ENCODE measurements around the gene RPL13. TPM values are rescaled to one million over a fixed set of nuclear protein-coding genes. Genes with fewer than 3 reads are reported as not detected.

Gene RPL13
- total and polyA plus RNA-seq, 2 of the 13 experiments (the other 11 are each of a cell fraction or from before 2014, with no cell fraction given): 2,988 to 4,411 TPM

DNA sequence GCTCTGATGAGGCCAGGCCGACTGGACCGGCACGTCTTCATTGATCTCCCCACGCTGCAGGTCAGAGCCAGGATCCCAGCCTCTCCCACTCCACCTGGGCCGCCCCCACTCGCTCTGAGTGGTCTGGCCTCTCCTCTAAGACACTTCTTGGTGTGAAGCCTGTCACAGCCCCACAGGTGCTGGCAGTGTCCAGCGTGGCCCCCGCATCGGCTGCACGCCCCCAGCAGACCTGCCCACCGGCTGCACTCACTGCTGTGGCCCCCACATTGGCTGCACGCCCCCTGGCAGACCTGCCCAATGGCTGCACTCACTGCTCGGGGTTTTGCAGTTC is 15.8 kb upstream of the RPL13 start (continued):
- TF ChIP-seq ZFP41 (CRISPR knock-in tag; IDR thresholded peaks at IDR 0.05; ENCODE audit: borderline replicate concordance) (peak; percentile 76; the same call in 1 of the 2 replicates), FOXJ3 (CRISPR knock-in tag; IDR thresholded peaks at IDR 0.05; ENCODE audit: borderline replicate concordance) (no peak), KLF16 (CRISPR knock-in tag; IDR thresholded peaks at IDR 0.05) (0 out of 4 replicates have a peak, but pooled peaks of 1 of the 2 experiments have one; percentile 40), RCOR2 (CRISPR knock-in tag; IDR thresholded peaks at IDR 0.05) (no peak), SRSF1 (optimal IDR thresholded peaks at IDR 0.05; ENCODE audit: low read depth, low read length) (peak; percentile 40), MIER2 (CRISPR knock-in tag; IDR thresholded peaks at IDR 0.05) (no peak), ZNF274 (CRISPR knock-in tag; IDR thresholded peaks at IDR 0.05) (peak; percentile 47; the same call in 1 of the 2 replicates), EED (CRISPR knock-in tag; IDR thresholded peaks at IDR 0.05) (0 out of 2 replicates have a peak, but pooled peaks have one; percentile 16), GZF1 (CRISPR knock-in tag; IDR thresholded peaks at IDR 0.05) (no peak), SSRP1 (CRISPR knock-in tag; IDR thresholded peaks at IDR 0.05) (no peak), ZKSCAN5 (CRISPR knock-in tag; IDR thresholded peaks at IDR 0.05) (0 out of 2 replicates have a peak, but pooled peaks have one; percentile 2), HDAC1 (CRISPR knock-in tag; IDR thresholded peaks at IDR 0.05) (no peak), HOXA9 (CRISPR knock-in tag; IDR thresholded peaks at IDR 0.05; ENCODE audit: borderline replicate concordance) (no peak), RFX1 (IDR thresholded peaks at IDR 0.05) (no peak), ZNF225 (CRISPR knock-in tag; IDR thresholded peaks at IDR 0.05) (peak; percentile 71; the same call in 1 of the 2 replicates)
- TF ChIP-seq, protein P1, sequence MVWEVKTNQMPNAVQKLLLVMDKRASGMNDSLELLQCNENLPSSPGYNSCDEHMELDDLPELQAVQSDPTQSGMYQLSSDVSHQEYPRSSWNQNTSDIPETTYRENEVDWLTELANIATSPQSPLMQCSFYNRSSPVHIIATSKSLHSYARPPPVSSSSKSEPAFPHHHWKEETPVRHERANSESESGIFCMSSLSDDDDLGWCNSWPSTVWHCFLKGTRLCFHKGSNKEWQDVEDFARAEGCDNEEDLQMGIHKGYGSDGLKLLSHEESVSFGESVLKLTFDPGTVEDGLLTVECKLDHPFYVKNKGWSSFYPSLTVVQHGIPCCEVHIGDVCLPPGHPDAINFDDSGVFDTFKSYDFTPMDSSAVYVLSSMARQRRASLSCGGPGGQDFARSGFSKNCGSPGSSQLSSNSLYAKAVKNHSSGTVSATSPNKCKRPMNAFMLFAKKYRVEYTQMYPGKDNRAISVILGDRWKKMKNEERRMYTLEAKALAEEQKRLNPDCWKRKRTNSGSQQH (CRISPR knock-in tag; IDR thresholded peaks at IDR 0.05; ENCODE audit: low read depth): no peak
- TF ChIP-seq, protein P2, sequence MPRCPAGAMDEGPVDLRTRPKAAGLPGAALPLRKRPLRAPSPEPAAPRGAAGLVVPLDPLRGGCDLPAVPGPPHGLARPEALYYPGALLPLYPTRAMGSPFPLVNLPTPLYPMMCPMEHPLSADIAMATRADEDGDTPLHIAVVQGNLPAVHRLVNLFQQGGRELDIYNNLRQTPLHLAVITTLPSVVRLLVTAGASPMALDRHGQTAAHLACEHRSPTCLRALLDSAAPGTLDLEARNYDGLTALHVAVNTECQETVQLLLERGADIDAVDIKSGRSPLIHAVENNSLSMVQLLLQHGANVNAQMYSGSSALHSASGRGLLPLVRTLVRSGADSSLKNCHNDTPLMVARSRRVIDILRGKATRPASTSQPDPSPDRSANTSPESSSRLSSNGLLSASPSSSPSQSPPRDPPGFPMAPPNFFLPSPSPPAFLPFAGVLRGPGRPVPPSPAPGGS (CRISPR knock-in tag; IDR thresholded peaks at IDR 0.05): peak; percentile 34; the same call in 1 of the 2 replicates
- TF ChIP-seq, protein P3, sequence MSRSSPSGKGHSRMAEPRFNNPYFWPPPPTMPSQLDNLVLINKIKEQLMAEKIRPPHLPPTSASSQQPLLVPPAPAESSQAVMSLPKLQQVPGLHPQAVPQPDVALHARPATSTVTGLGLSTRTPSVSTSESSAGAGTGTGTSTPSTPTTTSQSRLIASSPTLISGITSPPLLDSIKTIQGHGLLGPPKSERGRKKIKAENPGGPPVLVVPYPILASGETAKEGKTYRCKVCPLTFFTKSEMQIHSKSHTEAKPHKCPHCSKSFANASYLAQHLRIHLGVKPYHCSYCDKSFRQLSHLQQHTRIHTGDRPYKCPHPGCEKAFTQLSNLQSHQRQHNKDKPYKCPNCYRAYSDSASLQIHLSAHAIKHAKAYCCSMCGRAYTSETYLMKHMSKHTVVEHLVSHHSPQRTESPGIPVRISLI (CRISPR knock-in tag; IDR thresholded peaks at IDR 0.05; ENCODE audit: borderline replicate concordance): 0 out of 2 replicates have a peak, but pooled peaks have one; percentile 0
- TF ChIP-seq, protein P4, sequence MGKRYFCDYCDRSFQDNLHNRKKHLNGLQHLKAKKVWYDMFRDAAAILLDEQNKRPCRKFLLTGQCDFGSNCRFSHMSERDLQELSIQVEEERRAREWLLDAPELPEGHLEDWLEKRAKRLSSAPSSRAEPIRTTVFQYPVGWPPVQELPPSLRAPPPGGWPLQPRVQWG (CRISPR knock-in tag; IDR thresholded peaks at IDR 0.05; ENCODE audit: borderline replicate concordance, low read depth): no peak
- TF ChIP-seq, protein P5, sequence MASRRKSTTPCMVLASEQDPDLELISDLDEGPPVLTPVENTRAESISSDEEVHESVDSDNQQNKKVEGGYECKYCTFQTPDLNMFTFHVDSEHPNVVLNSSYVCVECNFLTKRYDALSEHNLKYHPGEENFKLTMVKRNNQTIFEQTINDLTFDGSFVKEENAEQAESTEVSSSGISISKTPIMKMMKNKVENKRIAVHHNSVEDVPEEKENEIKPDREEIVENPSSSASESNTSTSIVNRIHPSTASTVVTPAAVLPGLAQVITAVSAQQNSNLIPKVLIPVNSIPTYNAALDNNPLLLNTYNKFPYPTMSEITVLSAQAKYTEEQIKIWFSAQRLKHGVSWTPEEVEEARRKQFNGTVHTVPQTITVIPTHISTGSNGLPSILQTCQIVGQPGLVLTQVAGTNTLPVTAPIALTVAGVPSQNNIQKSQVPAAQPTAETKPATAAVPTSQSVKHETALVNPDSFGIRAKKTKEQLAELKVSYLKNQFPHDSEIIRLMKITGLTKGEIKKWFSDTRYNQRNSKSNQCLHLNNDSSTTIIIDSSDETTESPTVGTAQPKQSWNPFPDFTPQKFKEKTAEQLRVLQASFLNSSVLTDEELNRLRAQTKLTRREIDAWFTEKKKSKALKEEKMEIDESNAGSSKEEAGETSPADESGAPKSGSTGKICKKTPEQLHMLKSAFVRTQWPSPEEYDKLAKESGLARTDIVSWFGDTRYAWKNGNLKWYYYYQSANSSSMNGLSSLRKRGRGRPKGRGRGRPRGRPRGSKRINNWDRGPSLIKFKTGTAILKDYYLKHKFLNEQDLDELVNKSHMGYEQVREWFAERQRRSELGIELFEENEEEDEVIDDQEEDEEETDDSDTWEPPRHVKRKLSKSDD (CRISPR knock-in tag; IDR thresholded peaks at IDR 0.05; ENCODE audit: low read depth): peak; percentile 50; the same call in 1 of the 2 replicates
- TF ChIP-seq, protein P6, sequence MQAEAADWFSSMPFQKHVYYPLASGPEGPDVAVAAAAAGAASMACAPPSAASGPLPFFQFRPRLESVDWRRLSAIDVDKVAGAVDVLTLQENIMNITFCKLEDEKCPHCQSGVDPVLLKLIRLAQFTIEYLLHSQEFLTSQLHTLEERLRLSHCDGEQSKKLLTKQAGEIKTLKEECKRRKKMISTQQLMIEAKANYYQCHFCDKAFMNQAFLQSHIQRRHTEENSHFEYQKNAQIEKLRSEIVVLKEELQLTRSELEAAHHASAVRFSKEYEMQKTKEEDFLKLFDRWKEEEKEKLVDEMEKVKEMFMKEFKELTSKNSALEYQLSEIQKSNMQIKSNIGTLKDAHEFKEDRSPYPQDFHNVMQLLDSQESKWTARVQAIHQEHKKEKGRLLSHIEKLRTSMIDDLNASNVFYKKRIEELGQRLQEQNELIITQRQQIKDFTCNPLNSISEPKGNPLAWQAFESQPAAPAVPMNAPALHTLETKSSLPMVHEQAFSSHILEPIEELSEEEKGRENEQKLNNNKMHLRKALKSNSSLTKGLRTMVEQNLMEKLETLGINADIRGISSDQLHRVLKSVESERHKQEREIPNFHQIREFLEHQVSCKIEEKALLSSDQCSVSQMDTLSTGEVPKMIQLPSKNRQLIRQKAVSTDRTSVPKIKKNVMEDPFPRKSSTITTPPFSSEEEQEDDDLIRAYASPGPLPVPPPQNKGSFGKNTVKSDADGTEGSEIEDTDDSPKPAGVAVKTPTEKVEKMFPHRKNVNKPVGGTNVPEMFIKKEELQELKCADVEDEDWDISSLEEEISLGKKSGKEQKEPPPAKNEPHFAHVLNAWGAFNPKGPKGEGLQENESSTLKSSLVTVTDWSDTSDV (CRISPR knock-in tag; IDR thresholded peaks at IDR 0.05): no peak
